AG10803 (cell line): ENCODE measurements around the gene ANO10.
"Not testable (repeated sequence)": the region's sequence is repeated elsewhere in the genome, so short reads cannot be mapped to it uniquely, and the experiment has no call there.

Source experiments
- DNase-seq: peaks from one replicate; pipeline ENCODE4 v3.0.0; 2010; ENCODE audit warnings: low read depth
- H3K4me3 ChIP-seq: 2 replicates; pipeline ENCODE4 v1.5.1; 2011; ENCODE audit warnings: mild to moderate bottlenecking, low read length, control low read depth
- CTCF ChIP-seq: conservative IDR thresholded peaks from 2 replicates; pipeline ENCODE4 v1.5.1; 2011; ENCODE audit warnings: mild to moderate bottlenecking, low read length, control low read depth, inconsistent platforms

ANO10 gene

DNA sequence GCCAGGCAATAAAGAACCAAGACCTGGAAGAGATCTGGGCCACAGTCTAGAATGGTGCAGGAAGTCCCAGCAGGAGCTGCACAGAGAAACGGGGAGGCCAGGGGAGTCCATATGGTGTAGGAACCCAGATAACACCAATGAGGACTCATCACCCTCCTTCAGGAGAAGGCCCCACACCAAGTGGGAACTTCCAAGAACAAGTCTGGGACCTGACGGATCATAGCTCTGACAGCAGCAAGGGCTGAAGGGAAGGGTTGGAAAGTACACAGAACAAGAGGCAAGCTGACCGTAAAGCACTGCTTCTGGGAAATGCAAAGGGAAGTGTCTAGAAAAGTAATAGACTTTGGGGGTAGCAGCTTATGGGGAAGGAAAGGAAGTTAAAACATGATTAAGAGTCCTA is 34.5 kb downstream of the ANO10 start:
- DNase-seq = no peak
- H3K4me3 ChIP-seq = no peak overlapping the region
- TF ChIP-seq CTCF = no peak

DNA sequence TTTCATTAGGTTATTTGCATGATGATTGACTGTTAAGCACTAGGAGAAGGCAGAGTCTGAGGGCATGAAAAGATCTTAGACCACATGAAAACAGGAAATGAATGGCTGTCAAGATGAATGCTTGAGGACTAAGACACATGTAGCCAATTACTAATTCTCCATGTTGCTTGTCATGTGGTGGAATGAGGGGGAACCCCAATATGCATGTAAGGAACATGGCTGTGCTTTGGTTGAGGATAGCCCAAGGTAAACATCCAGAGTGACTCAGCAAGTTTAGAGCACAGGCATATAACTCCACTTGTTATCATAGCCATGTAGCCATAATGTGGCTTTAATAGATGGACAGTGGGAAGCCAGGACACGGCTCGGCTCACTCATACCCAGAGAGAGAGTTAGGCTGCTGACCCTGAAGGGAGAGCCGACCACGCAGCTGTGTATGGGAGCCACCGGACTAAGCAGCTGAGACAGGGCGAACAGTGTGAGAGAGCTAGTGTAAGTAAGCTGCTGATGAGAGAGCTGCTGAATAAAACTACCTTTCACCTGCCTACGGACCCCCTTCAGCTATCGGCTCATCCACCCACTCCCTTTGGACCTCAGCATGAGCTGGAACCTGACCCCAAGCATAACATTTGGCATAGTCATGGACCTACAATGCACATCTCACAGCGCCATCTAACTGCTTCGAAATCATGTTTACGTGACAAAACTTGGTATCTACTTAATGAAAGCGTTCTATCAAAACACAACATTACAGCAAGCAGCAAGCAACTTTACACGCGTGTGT is 37.6 kb downstream of the ANO10 start:
- TF ChIP-seq CTCF = no peak
- H3K4me3 ChIP-seq = no peak overlapping the region
- DNase-seq = peak; percentile 22

- no peak overlapping the region for H3K4me3 ChIP-seq
- no peak for TF ChIP-seq CTCF
- no peak for DNase-seq
Observed at GRCh38 chr3:43583481-43583880, 38.3 kb downstream of the ANO10 start.

DNA sequence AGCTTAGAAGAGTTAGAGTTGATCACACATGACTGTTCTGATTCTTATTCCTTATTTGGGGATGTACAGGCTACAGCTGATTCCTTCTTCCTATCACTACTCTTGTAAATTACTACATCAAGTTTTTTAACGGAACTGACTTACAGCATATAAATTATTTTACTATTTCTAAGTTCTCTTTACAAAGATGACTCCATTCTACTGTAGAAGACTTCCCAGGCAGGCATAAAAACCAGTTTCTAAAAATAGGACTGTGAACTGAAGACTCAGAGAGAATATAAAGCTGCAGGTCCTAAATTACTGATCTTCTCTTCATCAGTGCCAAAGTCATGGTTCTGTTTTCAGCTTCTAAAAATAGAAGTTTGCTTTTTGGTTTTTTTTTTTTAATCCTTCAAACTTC is 38.9 kb downstream of the ANO10 start:
- DNase-seq = peak; percentile 17
- no peak overlapping the region for H3K4me3 ChIP-seq
- TF ChIP-seq CTCF = no peak

DNA sequence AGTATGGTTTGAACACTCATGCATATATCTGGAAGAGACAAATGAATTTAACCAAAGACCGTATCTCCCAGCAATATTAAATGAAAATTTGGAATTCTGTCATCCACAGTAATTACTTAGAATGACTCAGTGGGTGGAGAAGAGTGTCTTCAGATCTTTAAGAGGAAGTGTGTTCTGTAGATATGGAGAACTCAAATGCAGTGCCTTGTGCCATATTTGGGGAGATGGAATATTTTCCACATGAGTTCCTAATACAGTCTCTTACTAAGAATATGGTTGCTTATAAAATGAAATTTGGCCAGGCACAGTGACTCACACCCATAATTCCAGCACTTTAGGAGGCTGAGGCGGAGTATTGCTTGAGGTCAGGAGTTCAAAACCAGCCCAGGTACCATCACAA is 40.5 kb downstream of the ANO10 start:
- H3K4me3 ChIP-seq = no peak overlapping the region
- peak; percentile 18 for DNase-seq
- TF ChIP-seq CTCF = no peak

- H3K4me3 ChIP-seq = no peak overlapping the region
- DNase-seq = no peak
- TF ChIP-seq CTCF = no peak
Observed at GRCh38 chr3:43580181-43580580, 41.6 kb downstream of the ANO10 start.

DNA sequence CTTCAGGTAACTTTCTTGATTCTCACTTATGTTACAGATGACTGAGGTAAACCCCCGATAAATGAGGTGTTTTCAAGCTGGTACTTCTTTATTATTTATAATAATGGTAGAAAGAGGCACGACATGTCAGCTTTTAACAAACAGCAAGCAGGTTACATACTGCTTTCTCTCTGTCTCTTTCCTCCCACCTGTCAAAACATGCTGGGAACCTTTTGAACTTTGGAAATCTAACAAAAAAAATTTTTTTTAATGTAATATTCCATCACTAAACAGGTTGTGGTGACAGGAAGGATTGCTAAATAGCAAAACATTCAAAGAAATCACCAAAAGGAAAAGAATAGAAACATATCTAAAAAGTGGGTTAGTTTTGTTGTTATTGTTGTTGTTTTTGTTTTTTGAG is 48.2 kb downstream of the ANO10 start:
- no peak overlapping the region for H3K4me3 ChIP-seq
- no peak for DNase-seq
- no peak for TF ChIP-seq CTCF

GRCh38 chr3:43565661-43566341 is 56.0 kb downstream of the ANO10 start:
- DNase-seq, H3K4me3 ChIP-seq: not testable (repeated sequence)
